NOMO-1 (cell line): ENCODE measurements around the gene NKIRAS2.
"Not testable (repeated sequence)": the region's sequence is repeated elsewhere in the genome, so short reads cannot be mapped to it uniquely, and the experiment has no call there.

Source experiments
- DNase-seq, 2 experiments: peaks; one replicate each; lab custom pipeline; 2025; ENCODE audit not compliant: unreplicated experiment in 2 of 2; lab: John Stamatoyannopoulos, UW

NKIRAS2 gene

GRCh38 chr17:41996855-41997164 is 23.1 kb upstream of the NKIRAS2 start:
- DNase-seq: no peak

- no peak for DNase-seq
Observed at GRCh38 chr17:41998497-41998896, 21.4 kb upstream of the NKIRAS2 start.

DNA sequence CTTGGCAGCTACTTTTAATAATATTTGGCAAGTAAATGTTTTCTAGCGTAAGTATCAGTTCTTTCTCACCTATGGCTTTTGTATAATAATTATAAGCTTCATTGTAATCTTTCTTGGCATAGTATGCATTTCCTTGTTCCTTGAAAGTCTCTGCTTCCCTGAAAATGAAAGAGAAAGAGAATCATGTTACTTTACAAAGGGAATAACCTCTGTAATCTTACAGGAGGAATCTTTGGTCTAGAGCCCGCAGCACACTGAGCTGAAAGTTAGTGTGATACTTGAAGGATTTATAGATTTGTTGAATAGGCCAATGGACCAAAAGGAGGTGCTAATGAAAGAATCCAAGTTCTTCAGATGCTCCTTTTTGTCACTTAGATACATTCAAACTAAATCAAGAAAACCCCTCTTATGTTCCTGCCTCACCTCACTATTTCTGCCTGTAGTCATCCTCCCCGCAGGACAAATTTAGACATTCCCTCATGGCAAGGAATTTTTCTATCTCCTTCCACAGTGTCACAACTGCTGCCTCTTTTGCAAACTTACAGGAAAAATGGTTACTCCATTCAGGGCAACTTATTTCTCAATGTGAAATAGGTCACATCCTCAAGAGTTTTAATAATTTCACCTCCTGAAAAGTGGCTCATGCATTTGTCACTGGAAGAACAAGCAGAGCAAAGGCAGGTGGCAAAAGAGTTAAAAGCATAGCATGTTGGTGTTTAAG is 19.3 kb upstream of the NKIRAS2 start:
- DNase-seq: no peak

DNA sequence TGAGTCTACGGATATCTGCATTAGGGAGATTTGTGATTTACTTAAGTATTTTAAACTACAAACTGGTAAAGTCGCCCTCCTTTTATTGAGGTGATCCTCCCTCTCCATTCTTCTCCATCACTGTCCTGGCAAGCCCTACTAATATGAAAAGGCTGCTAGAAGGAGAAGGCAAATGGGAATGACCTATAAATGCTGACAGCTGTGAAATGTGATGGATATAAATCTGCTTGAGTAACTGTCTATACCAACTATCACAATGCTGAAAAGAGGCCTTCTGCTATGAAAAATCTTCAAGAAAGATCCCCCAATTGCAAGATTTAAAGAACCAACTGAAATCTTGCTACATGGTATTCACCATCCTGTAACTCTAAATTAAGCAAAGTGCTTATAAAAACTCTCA is 18.2 kb upstream of the NKIRAS2 start:
- DNase-seq: no peak

GRCh38 chr17:42002175-42002791 is 17.6 kb upstream of the NKIRAS2 start:
- DNase-seq: no peak

DNA sequence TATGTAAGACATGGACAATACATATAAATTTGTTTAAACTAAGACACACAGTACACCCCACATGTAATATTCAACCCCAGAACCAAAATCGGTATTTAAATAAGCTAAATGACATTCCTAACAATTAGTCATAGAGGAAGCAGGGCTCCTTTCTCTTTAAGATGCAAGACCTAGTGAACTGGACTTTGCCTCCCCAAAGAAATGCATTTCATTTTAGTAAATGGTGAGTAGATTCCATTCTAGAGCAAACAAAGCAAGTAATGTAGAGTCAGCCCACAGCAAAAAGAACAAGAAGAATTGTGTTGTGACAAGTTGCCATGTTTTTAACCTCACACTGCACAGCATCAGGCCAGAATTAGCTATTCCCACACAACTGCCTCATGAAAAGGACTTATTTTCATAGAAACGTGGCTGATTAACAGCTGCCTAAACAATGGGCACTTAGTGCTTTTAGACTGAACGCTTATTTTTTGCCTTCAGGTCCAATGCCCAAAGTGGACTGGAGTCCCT is 17.0 kb upstream of the NKIRAS2 start:
- DNase-seq: no peak

DNA sequence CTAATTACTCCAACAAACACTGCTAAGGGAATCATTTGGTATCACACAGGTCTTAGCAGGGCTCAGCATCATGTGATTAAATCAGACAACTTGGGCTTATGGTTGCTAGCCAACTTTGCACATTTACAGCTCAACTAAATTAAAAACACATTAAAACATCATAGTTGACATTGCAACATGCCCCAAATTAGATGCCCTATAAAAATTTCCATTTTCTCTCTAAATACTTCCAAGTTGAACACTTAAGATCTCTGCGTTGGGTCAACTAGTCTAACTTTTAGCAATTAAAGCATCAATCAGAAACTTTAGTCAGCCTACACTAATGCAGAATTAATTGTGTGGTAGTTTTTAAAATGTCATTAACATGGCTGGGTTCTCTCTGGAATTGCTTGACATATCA is 14.7 kb upstream of the NKIRAS2 start:
- DNase-seq: no peak

GRCh38 chr17:42009170-42009569 is 10.7 kb upstream of the NKIRAS2 start:
- DNase-seq: no peak

DNA sequence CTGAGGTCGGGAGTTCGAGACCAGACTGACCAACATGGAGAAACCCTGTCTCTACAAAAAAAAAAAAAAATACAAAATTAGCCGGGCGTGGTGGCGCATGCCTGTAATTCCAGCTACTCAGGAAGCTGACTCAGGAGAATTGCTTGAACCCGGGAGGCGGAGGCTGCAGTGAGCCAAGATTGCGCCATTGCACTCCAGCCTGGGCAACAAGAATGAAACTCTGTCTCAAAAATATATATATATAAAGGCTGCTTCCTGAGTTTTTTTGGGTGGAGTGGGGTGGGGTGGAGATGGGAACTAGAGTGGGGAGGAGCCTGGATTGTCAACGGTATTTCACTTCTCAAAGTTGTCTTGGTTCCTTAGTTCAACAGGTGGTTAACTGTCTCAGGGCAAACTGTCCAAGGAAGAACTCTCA is 9.6 kb upstream of the NKIRAS2 start:
- DNase-seq: peak; percentile 65 to 89

- no peak for DNase-seq
Observed at GRCh38 chr17:42010898-42011516, 8.9 kb upstream of the NKIRAS2 start.

- not testable (repeated sequence) for DNase-seq
Observed at GRCh38 chr17:42012363-42012762, 7.5 kb upstream of the NKIRAS2 start.

GRCh38 chr17:42013740-42014139 is 6.2 kb upstream of the NKIRAS2 start:
- DNase-seq: not testable (repeated sequence)

- no peak for DNase-seq
Observed at GRCh38 chr17:42016411-42016831, 3.5 kb upstream of the NKIRAS2 start.

DNA sequence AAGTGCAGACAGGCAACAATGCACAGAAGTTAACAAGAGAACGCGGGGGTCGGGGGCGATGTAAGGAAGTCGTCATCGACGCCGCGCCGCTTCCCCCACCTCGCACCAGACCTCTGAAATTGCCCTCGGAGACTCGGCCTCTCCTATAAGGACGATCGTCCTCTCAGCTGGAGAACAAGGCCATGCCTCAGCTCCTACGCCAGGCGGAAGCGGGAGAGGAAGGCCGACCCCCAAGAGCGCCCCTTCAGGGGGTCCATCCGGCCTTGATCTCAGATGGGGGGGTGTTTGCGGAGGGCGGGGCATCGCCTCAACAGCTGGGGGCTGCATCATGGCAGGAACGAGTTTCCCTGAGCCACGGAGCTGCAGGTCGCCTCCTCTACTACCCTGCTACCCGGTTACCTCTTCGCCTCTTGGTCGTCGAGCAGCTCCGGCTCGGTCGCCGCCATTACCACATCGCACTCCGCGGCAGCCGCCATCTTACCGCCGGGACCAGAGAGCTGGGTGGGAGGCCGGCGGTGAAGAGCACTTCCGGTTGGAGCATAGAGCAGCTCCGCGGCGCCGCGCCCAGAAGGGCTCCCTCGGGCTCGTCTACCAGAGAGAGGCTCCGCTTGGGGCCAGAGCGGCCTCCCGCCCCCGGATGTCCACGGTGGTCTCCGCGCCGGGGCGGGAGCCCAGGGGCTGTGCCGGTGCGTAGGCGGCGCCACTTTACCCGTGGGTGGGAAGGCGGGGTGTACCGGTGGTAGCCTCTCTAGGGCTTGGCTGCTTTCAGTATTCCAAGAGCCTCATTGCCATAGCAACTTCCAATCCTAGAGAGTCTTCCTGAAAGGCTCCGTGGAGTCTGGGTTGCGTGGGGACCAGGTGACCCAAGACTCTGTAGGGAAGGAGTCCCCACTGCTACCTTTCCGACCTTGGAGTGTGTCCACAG is 2.7 kb upstream of the NKIRAS2 start, which contains the start of gene DNAJC7:
TSS of gene DNAJC7 (minus strand) at position 499 of the 925 bp plus-strand sequence. CDS start at position 476, 23 bp downstream.
- peak; percentile 90 to 92 for DNase-seq

DNA sequence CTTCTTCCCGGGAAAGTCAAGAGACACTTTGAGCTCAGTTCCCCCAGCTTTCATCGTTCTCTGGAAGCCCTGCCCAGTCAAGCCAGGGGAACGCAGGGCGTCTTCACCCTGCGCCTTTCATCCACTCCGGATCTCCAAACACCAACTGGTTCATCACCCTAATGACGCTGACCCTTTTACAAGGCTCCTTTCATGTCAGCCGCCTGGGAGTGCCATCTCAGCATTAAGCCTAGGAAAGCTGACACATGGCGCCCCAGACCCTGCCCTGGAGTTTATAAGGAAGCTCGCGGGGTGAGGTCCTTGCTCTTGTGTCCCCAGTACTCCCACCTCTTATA is 2.1 kb upstream of the NKIRAS2 start:
- DNase-seq: peak in 1 of 2 experiments; percentile 40

- no peak for DNase-seq
Observed at GRCh38 chr17:42018339-42018738, 1.6 kb upstream of the NKIRAS2 start.

DNA sequence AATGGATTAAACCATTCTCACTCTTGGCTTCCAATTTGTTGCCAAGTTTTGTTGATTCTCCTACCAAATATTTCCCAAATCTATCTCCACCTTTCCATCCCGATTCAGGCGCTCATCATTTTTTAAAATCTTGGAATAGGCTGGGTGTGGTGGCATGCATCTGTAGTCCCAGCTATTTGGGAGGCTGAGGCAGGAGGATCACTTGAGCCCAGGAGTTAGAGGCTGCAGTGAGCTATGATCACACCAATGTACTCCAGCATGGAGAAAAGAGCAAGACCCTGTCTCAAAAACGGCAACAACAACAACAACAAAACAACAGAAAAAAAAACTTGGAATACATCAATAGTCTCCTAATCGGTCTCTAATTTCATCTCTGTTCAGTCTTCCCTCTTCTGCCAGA is 902 bp upstream of the NKIRAS2 start:
- DNase-seq: no peak

- not testable (repeated sequence) for DNase-seq
Observed at GRCh38 chr17:42020845-42021244, 955 bp downstream of the NKIRAS2 start.

DNA sequence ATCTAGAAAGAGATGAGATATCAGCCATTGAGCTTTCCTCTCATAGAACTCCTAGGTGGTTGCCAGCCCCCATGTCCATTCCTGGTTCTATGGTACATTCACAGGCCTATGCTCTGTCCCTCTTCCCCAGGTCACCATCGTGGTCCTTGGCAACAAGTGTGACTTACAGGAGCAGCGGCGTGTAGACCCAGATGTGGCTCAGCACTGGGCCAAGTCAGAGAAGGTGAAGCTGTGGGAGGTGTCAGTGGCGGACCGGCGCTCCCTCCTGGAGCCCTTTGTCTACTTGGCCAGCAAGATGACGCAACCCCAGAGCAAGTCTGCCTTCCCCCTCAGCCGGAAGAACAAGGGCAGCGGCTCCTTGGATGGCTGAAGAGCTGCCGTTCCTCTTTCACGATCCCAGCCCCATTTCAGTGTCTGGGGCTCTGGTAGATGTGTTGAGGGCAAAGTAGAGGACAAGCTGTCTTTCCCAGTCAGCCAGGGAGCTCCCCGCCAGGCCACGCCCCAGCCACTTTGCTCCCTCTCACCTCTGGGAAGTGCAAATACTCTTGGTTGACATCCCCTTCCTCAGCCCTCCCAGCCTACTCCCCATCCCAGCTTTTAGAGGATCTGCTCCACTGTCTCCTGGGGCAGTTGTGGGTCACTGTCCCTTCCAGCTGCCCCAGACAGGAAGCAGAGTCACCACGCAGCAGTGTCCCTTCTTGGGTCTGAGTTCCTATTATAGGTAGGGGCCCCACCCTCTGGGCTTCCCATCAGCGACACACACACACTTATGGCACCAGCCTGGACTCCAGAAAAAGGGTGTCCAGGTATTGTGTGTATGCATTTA is 3.8 kb downstream of the NKIRAS2 start:
- peak; percentile 90 to 91 for DNase-seq

- no peak for DNase-seq
Observed at GRCh38 chr17:42025191-42025579, 5.3 kb downstream of the NKIRAS2 start.
